Activated CD8-positive, alpha-beta memory T cell treated with anti-CD3 and anti-CD28 coated beads for 48 hours (primary cell): ENCODE measurements around the gene CTBP2.
"Not testable (repeated sequence)": the region's sequence is repeated elsewhere in the genome, so short reads cannot be mapped to it uniquely, and the experiment has no call there.

Experiments used
- DNase-seq, 3 experiments: peaks; one replicate each; pipeline ENCODE4 v3.0.0-alpha.2; 2020; ENCODE audit warnings: low read depth in 2 of 3, low spot score in 2 of 3

The CTBP2 gene

DNA sequence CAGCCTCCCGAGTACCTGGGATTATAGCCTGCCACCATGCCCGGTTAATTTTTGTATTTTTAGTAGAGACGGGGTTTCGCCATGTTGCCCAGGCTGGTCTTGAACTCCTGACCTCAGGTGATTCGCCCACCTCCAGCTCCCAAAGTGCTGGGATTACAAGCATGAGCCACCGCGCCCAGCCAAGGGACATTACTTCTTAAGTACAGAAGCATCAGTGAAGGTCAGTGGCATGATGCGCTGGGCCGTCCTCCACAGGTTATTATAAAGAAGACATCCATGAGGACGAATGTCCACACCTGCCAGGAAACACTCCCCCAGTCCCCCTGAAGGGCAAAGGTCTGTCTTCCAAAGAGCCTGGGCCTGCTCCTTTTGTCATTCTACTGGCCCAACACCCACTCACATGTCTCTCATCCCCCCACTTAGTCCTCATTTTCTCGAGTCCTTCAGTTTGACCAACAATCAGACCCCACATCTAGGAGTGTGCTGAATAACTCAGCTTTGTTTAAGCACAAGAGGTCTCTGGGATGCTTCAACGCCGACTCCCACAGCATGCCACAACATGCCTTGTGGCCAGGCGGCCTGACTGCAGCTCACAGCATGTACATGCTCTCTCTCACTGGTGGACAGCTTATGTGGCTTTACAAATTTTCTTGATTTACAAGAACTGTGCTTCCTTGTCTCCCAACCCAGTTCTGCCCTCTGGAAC lies 73.0 kb downstream of the CTBP2 start:
- DNase-seq = no peak

DNA sequence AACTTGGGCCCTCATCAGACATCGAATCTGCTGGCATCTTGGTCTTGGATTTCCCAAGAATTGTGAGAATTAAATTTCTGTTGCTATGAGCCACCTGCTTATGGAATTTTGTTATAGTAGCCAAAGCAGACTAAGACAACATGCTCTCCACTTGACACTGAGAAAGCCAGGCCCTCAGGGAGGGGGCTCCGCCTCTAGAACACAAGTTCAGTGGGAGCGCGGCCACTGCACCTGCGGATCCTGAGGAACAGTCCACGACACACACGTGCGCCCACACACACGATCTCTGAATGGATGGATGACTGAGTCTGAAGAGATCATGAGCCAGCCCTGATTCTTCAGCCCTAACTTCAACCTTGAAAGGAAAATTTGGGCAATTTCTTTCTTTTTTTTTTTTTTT lies 73.7 kb downstream of the CTBP2 start:
- no peak for DNase-seq

DNA sequence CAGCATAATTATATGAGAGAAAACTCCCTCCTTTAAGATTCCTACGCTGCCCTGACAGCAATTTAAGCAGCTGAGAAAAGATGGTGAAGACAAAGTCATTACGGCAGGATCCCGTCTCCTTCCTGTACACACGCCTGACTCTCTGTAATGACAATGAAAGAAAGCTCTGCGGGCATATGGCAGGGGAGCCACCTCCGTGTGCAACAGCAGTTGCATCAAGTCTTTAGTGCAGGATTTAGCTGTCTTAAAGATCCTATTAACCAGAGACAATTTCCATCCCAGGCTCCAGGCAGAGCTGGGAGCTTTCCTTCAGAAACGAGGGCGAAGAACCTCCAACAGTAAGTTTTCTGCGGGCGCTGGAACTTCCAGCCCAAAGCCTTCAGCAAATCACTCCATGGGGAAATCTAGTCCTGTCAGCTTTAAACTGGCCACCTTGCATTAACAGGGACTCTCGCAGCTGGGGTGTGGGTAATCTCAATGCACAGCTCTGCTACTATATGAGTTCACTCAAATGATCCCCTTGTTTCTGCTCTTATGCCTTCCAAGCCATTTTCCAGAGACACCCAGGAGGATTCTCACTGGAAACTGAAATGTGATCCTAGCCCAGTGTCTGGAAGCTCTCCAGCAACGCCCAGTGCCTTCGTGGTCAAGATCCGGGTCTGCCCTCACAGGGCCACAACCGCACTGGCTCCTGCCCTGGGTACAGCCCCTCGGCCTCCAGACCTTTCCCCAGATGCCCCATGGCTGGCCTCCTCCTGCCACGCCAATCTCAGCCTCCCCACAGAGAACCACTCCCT lies 74.9 kb downstream of the CTBP2 start:
- no peak for DNase-seq

DNA sequence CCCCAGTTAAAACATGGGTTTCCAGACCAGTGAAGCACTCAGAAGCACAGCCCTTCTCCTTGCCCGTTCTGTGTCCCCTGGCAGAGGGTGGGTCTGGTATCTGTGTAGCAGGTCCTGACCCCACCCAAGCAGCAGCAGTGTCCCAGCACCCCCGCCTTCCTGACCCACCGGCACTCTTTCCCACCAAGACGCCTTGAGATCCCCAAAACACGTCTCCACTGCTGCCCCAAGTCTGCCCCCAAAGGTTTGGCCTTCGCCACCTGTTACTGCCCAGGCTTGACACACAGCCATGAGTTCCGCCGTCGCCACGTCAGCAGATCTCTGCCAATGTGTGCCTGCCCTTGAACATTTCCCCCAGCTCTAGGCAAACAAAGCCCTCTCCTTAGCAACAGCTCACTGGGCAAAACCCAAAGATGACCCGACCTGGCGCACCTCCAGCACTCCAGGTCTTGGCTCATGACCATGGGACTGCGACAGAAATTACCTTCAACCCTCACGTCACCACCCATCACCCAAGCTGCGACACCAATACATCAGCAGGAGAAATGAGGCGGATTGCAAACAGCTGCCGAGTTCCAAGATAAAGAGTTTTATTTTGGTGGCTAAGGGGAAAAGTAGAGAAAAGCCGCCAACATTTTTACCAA lies 75.6 kb downstream of the CTBP2 start:
- no peak for DNase-seq

DNA sequence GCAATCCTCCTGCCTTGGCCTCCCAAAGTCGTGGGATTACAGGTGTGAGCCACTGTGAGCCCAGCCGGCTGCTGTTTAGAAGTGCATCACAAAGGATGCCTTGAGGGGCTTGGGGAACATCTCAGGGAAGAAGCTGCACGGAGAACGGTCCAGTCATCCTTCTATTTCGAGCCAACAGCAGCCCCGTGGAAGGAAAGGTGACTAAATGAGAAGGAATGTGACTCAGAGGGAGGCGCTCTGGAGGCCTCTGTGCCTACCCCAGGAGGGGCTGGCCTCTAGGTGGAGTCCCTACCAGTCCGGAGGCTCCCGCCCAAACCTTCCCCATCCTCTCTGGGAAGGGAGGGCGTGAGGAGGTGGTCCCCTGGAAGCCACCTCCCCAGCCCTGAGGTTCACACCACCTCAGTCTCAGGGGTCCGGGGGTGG lies 76.2 kb downstream of the CTBP2 start:
- no peak for DNase-seq

DNA sequence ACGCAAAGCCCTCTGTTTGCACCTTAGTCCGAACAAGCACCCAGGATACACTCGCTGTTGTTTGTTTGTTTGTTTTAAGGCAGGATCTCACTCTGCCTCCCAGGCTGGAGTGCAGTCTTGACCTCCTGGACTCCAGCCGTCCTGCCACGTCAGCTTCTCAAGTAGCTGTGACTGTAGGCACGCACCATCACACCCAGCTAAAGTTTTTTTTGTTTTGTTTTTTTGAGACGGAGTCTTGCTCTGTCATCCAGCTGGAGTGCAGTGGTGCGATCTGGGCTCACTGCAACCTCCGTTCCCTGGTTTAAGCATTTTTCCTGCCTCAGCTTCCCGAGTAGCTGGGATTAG lies 76.8 kb downstream of the CTBP2 start:
- DNase-seq = no peak

DNA sequence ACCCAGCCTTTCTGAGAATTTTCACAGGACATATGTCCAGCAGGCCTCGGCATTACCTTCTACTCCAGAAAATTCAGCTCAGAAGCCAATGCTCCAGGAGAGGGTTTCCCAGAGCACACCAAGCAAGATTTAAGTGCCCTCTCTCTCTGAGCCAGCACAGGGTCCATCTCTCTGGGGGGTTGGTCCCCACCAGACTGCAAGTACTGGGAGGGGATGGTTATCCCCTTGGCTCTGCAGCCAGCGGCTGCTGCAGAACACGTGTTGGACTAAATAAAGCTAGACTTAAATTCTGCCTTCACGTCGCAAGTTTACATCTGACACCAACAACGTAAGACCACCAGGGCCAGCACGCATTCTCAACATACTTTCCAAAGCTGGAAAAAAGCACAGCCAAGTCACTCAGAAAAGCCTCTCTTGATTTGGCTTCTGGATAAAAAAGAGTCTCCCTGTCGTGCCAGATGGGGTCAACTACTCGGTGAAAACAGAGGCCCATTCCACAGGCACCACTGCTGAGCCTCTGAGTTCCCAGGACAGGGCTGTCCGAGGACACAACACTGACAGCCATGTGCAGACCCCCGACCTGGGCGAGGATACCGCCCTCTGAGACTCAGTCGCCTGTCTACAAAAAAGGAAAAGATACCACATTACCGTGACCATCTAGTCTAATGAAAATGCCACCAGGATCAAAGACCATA lies 77.3 kb downstream of the CTBP2 start:
- DNase-seq = no peak

DNA sequence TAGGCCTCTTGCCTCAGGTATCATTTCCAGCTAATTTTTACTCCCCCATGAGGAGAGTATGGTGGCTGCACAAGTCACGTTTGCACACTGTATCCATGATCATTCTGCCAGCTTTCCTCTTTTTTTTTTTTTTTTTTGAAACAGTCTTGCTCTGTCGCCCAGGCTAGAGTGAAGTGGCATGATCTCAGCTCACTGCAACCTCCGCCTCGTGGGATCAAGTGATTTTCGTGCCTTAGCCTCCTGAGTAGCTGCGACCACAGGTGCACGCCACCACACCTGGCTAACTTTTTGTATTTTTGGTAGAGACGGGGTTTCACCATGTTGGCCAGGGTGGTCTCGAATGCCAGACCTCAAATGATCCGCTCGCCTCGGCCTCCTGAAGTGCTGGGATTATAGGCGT lies 77.9 kb downstream of the CTBP2 start:
- DNase-seq = not testable (repeated sequence)

DNA sequence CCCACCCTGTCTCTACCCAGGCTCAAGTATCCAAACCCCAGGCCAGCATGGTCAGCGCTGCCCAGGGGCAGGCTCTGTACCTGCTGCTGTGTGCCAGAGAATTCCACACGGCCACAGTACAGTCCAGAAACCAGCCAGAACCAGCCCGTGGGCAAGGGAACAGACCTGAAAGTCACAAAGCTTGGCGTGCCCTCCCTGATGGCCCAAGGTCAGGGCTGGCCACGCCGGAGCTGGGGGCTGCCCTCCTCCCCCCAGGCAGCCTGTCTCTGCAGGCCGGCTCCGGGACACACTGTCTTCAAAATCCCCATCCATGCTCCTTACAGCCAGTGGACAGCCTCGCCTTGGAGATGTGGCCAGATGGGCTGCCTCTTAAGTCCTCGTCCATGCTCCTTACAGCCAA lies 78.4 kb downstream of the CTBP2 start:
- no peak for DNase-seq

DNA sequence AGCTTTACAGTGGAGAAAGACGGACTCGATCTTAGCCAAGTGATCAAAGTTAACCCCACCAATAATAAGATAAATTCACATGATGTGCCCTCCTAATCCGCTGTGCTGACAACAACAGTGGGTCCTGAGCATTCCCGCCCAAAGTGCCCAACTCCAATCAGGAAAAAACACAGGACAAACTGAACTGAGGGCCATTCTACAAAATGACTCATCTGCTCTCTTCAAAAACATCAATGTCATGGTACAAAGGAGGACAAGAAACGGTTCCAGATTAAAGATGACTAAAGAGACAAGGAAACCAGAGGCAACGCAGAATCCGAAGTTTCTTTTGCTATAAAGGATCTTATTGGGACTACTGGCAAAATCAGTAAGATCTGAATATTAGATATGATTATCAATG lies 79.4 kb downstream of the CTBP2 start:
- DNase-seq = no peak

DNA sequence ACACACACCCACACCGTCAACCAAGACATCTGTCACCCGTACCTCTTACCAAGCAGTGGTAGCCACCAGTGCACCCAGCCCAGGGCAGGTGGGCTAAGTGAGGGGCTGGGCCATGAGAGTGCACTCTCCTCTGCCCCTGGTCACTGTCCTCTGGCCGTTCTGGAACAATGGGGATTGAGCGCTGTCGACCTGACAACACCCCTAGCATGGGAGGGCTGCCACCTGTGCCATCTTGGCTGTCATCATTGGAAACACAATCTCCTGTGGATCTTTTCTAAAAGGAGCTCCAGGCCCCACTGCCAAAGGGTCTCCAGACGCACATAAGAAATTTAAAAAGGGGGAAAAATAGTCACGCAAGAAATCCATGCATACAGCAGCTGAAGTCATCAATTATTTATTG lies 80.1 kb downstream of the CTBP2 start:
- DNase-seq = no peak

DNA sequence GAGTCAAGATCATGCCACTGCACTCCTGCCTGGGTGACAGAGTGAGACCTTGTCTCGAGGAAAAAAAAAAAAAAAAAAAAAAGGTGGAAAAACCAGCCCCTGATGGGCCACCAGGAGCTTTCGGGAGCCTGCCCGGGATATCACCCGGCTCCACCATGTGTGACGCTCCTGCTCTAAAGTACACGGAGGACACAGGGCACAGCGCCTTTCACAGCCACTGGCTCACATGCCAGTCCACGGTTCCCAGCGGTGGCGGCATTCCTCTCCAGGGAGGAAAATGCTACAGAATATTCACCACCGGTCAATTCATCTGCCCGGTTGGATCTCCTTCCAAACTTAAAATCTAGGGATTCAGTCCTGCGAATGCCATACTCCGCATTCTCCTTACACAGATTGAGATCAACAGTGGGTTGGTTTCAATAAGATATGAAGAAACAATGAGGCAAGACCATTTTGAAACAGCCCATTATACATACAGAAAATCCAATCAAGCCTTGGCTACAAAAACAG lies 81.2 kb downstream of the CTBP2 start:
- DNase-seq = no peak

DNA sequence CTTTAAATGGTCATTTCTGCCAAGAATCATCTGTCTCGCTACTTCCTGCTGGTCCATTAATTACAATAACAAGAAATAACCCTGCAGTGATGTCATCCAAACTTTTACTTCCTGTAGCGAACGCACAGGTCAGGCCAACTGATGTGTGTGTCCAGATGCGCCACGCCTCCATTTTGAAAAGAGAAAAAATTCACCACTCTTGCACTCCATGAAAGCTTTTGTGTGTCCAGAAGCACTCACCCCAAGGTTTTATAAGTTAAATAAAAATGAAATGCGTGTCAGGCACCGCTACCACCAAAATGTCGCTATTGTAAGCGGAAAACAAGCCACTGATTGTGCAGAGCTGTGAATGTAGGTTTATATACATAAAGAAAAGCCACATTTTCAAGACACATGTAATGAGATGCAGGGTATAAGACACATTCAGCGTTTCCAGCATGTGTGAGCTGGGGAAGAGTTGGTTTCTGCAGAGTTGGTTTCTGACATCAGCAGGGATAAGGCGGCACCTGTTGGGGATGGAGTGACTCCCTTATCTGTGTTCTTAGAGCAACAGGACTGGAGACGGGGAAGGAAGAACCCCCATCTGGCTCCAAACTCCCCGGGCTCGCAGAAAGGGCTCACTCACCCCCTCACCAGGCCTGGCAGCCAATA lies 83.3 kb downstream of the CTBP2 start:
- no peak for DNase-seq

DNA sequence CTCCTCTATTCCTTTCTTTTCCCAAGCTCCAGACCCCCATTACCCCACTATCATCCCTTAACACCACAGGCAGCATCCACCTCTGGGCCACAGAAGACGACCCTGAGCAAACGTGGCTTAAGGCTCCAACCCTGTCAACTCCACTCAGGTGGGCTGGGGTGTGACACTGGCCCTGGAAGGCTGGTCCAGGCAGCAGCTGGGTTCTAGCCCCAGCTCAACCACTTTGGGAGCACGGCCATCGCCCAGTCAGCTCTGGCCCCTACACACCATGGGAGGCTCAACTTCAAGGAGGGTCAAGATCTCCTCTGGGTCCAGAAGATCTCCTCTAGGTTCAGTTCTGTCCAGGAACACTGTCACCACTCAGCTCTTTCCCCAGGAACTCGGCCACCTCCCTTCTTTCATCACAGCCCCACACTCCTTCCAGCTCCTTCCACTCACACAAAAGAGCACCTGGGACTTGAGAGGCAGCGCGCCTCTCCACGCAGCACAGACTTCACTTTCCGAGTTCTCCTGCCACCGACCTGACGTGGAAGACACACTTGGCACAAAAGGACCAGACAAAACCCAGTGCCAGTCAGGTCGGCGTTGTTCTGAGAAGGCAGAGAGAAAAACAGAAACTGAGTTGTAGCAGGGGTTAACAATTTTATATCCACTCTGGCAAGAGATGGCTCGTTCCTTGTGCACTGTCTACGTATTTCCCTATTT lies 84.1 kb downstream of the CTBP2 start:
- no peak for DNase-seq

DNA sequence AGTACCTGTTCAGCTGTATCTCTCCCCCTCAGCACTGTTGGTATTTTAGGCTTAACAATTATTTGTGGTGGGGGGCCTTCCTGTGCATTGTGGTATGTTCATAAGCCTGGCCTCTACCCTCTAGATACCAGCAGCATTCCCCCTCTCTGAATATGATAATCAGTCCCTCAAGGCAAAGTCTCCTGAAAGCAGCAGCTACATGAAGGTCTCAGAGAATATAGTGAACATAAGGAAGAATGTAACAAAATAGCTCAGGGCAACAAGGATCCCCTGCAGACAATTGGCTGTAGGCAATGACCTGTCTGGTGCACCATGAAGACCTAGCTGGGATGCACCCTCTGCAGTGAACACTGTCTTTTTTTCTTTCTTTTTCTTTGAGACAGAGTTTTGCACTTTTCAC lies 86.4 kb downstream of the CTBP2 start:
- DNase-seq = no peak

DNA sequence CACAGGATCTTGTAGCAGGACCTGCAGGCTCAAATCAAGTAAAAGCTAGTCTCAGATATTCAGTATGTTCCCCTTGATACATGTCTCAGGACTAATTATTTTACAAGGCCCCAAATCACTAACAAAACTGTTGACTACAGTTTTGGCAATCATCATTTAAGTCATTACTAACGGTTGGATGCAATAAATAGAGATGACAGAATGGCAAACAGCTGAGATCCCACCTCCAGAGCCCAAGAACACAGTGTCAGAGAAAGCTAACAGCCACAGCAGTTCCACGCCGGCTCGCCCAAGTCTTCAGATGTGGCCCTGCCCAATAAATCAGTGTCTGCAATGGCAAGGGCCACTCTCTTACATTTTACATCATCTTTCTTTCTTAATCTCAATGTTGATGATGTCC lies 87.6 kb downstream of the CTBP2 start:
- DNase-seq = no peak

DNA sequence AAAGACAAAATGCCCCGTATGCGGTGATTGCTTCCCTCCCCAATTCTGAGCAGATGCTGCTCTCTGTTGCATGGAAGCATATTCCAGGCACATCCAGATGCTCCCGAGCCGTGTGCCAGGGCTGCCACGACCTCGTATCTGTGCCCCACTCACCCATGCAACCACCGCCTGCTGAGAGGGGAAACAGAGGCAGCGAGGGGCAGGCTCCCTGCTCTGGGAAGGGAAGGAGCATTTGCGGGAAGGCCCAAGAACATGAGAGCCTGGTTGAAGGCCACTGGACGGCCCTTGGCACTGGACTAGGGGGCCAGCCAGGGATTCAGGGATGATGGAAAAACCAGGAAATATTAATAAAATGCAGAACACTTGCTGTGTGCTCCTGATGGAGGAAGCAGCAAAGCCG lies 89.4 kb downstream of the CTBP2 start:
- DNase-seq = no peak

DNA sequence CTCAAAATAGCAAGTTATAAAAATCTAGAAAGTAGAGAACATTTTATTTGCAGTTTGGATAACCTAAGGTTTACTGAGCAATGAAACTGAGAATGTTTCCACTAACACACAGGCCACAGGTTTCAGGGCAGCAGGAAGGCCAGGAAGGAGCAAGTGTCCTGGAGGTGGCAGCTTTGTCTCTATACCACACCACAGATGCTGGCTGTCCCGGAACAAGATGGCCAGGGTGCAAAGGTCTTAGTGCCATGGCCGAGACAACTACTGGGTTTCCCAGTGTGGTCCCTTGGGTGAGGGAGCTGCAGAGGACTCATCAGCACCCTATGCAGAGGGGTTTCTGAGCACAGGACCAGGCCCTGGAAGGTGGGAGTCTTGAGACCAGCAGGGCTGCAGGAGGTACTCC lies 92.0 kb downstream of the CTBP2 start:
- no peak for DNase-seq

DNA sequence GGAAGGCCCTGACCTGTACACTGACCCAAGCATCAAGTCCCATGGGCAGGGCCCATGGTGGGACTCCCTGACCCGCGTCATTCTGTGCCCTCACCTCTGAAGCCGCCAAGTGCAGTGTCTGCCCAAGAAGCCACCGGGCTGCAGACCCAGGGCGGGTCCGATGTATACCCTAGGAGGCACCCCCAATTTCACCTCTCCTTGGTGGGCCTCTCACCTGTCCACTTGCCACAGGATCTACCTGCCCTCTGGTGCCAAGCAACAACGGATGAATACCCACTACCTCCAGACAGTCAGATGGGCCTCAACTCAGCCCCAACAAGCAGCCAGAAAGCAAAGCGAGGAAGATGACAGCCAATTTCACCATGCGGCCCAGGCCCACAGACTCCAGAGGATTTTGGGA lies 92.6 kb downstream of the CTBP2 start:
- DNase-seq = no peak

DNA sequence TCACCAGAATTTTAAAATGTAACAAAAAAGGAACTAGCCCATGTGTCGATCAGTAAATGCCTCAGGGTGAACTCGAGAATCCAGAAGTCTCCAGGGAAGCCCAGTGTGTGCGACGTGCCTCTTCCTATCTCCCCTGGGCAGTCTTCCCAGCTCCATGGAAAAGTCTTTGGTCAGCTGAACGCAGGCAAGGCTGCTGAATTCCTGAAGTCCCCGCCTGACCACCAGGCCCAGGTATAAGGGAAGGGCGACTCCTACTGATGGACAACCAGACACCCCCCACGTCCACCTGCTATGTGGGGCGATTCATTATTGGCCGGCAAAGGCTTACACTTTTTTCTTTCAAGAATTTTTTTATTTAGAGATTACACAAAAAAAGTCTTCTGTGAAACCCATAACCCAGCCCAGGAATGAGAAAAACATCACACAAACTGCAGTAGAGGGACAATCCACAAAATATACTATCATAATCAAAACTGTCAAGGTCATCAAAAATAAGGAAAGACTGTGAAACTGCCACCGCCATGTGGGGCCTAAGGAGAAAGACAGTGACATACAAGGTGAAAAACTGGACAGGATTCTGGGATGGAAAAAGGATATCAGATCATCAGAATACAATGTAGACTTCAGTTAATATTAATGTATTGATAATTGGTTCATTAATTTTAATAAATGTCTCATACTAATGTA lies 93.5 kb downstream of the CTBP2 start:
- DNase-seq = no peak
